LNCAP (cell line): ENCODE data around the gene PSPN.

Experiments
- CTCF ChIP-seq: fragments of 450-650 bp; IDR thresholded peaks from 2 replicates; pipeline ENCODE4 v1.5.1; 2017; ENCODE audit warnings: mild to moderate bottlenecking

PSPN gene

GRCh38 chr19:6381030-6381750, 5.5 kb upstream of the PSPN start:
- TF ChIP-seq CTCF, result no peak

- no peak for TF ChIP-seq CTCF
Measured at GRCh38 chr19:6379744-6380143, 4.0 kb upstream of the PSPN start.

GRCh38 chr19:6378486-6378885, 2.8 kb upstream of the PSPN start:
- no peak for TF ChIP-seq CTCF

GRCh38 chr19:6378041-6378440, 2.3 kb upstream of the PSPN start:
- no peak for TF ChIP-seq CTCF

GRCh38 chr19:6376512-6377190, 918 bp upstream of the PSPN start:
- no peak for TF ChIP-seq CTCF

- no peak for TF ChIP-seq CTCF
Measured at GRCh38 chr19:6374711-6375410, 872 bp downstream of the PSPN start.

GRCh38 chr19:6374161-6374709, 1.5 kb downstream of the PSPN start:
- no peak for TF ChIP-seq CTCF
